ENCODE measurements around the gene ABCC8. TPM values are rescaled to one million over a fixed set of nuclear protein-coding genes. Genes with fewer than 3 reads are reported as not detected.
A peak's percentile ranks its signal among the peaks of the same experiment; 100 is the strongest.

Gene ABCC8
- total RNA-seq, 1 experiment from 2014 or later = 2.4 TPM

GRCh38 chr11:17386331-17387084 is 90.1 kb downstream of the ABCC8 start:
- WGBS (ENCODE audit: extremely low coverage, insufficient read length, low lambda C conversion rate) = no CpG with 5 or more reads among the region's 23 CpGs
- Histone ChIP-seq H3K4ac (ENCODE audit: low read depth, low read length) (no peak overlapping the region), H3K23ac (ENCODE audit: insufficient read length, low read depth, low read length) (no peak overlapping the region), H2BK5ac (ENCODE audit: insufficient read length, low read length) (no peak overlapping the region), H3T11ph (ENCODE audit: low read length) (no peak overlapping the region), H4K8ac (replicated peaks; ENCODE audit: insufficient read length, low read depth, low read length) (no peak overlapping the region), H3K27me3 (ENCODE audit: insufficient read depth, low read length) (no peaks in the 10 kb centered on the region), H3K18ac (ENCODE audit: insufficient read length, low read depth, low read length) (no peak overlapping the region), H4K91ac (ENCODE audit: insufficient read length, low read depth, low read length) (no peak overlapping the region), H3K9me3 (ENCODE audit: control insufficient read depth, low read depth, low read length) (no peaks in the 10 kb centered on the region), H2BK15ac (ENCODE audit: low read depth, low read length) (no peak overlapping the region), H3K79me2 (ENCODE audit: insufficient read depth, low read length) (no peaks in the 10 kb centered on the region), H3K23me2 (ENCODE audit: insufficient read length, low read depth, low read length, poor library complexity, severe bottlenecking) (no peaks in the 10 kb centered on the region), H4K20me1 (ENCODE audit: control insufficient read depth, insufficient read depth, insufficient read length) (peaks cover 3% of the 10 kb centered on the region), H2BK120ac (ENCODE audit: low read depth, low read length, poor library complexity, severe bottlenecking) (no peak overlapping the region), H3K4me2 (ENCODE audit: insufficient read depth, insufficient read length, low read length) (no peak overlapping the region), H3K56ac (ENCODE audit: insufficient read length, low read depth, low read length) (no peak overlapping the region), H2AK5ac (ENCODE audit: insufficient read length, low read length) (no peak overlapping the region), H3K14ac (ENCODE audit: insufficient read depth, low read length) (no peak overlapping the region), H2BK12ac (ENCODE audit: insufficient read length, low read depth, low read length) (no peak overlapping the region), H3K79me1 (ENCODE audit: insufficient read depth, low read depth, low read length, poor library complexity, severe bottlenecking) (no peaks in the 10 kb centered on the region), H4K5ac (ENCODE audit: insufficient read length, low read depth, low read length) (no peak overlapping the region), H2BK20ac (ENCODE audit: low read depth, low read length, poor library complexity, severe bottlenecking) (no peak overlapping the region), H3K27ac (ENCODE audit: insufficient read length, low read depth, low read length) (no peak overlapping the region), H3K4me1 (ENCODE audit: insufficient read depth, low read length) (no peaks in the 10 kb centered on the region; the same call in 1 of the 2 replicates), H3K9ac (ENCODE audit: extremely low read depth, insufficient read length, low read length) (no peak overlapping the region), H2AFZ (ENCODE audit: low read length) (no peak overlapping the region)
- peak; percentile 75 for DNase-seq
- H3K36me3 Mint-ChIP-seq (ENCODE audit: insufficient read depth in 1 of 3, low read depth in 3 of 3) = peaks cover 7 to 9% (median 8%) of the 10 kb centered on the region in 3 experiments; a peak in 6 of 7 replicates
- peaks cover 27% of the 10 kb centered on the region for H3K27me3 Mint-ChIP-seq (ENCODE audit: low read depth)
- H3K27ac Mint-ChIP-seq = 0 out of 7 replicates have a peak overlapping the region, but pooled peaks of 1 of the 3 experiments have one; percentile 44
- H3K4me3 Mint-ChIP-seq = no peak overlapping the region
- H3K9me3 Mint-ChIP-seq = 0 out of 5 replicates have a peak, but pooled peaks cover 0 to 3% of the 10 kb centered on the region in 2 experiments
- peak; percentile 70 for TF ChIP-seq CTCF (conservative IDR thresholded peaks at IDR 0.05)
- peaks cover 9 to 15% of the 10 kb centered on the region in 2 experiments for H3K4me1 Mint-ChIP-seq

Data from H9 (cell line).